Uterus (tissue), 2 donors: ENCODE measurements around the gene ATXN2.

Source experiments
- POLR2A ChIP-seq, 2 donors: fragments of 450-650 bp; IDR thresholded peaks; one replicate each; pipeline ENCODE4 v1.6.1; 2016; ENCODE audit warnings: antibody characterized with exemption in 2 of 2, mild to moderate bottlenecking in 1 of 2, moderate library complexity in 1 of 2
- TF ChIP-seq, protein P1 (sequence below), 4 experiments: fragments of 200-600 bp in 2 of 4; fragments of 450-650 bp in 2 of 4; sonication (generic) in 2 of 4; IDR thresholded peaks; one replicate each; pipeline ENCODE4 v1.5.1; 2016 to 2019; ENCODE audit warnings: antibody characterized with exemption in 4 of 4, mild to moderate bottlenecking in 2 of 4, moderate library complexity in 1 of 4

DNA sequence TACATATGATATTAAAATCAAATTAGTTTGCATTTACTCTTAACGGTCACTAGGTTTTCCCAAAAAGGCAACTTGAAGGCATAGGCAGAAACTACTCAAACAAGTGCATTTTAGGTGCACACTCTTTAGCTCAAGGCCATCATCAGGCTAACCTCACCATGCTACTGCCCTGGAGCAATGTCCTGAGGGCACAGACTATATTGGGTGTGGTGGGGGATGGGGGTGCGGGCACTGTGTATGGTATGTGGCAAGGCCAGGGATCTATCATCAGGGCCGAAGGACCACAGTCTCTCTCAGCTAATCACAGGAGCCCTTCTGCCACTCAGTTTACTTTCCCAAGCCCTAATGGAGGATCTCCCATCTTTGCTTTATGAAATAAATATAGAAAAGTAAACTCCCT lies 141.5 kb downstream of the ATXN2 start:
- TF ChIP-seq, protein P1, sequence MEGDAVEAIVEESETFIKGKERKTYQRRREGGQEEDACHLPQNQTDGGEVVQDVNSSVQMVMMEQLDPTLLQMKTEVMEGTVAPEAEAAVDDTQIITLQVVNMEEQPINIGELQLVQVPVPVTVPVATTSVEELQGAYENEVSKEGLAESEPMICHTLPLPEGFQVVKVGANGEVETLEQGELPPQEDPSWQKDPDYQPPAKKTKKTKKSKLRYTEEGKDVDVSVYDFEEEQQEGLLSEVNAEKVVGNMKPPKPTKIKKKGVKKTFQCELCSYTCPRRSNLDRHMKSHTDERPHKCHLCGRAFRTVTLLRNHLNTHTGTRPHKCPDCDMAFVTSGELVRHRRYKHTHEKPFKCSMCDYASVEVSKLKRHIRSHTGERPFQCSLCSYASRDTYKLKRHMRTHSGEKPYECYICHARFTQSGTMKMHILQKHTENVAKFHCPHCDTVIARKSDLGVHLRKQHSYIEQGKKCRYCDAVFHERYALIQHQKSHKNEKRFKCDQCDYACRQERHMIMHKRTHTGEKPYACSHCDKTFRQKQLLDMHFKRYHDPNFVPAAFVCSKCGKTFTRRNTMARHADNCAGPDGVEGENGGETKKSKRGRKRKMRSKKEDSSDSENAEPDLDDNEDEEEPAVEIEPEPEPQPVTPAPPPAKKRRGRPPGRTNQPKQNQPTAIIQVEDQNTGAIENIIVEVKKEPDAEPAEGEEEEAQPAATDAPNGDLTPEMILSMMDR (IDR thresholded peaks at IDR 0.05) = no peak
- no peak for TF ChIP-seq POLR2A (IDR thresholded peaks at IDR 0.05)
